ENCODE results near the gene ARHGAP19.
"Not testable (repeated sequence)": the region's sequence is repeated elsewhere in the genome, so short reads cannot be mapped to it uniquely, and the experiment has no call there.

The ARHGAP19 gene

GRCh38 chr10:97273700-97274099 is 18.7 kb downstream of the ARHGAP19 start:
- TF ChIP-seq CTCF (conservative IDR thresholded peaks at IDR 0.05) (no peak), ZFX (IDR thresholded peaks at IDR 0.05) (no peak)
- no peak overlapping the region for H3K27ac ChIP-seq

- TF ChIP-seq ZFX (IDR thresholded peaks at IDR 0.05), result no peak
- no peak for TF ChIP-seq CTCF (conservative IDR thresholded peaks at IDR 0.05)
- H3K27ac ChIP-seq, result no peak overlapping the region
Measured at GRCh38 chr10:97270523-97271154, 21.8 kb downstream of the ARHGAP19 start.

GRCh38 chr10:97267671-97268070 is 24.8 kb downstream of the ARHGAP19 start:
- TF ChIP-seq CTCF (conservative IDR thresholded peaks at IDR 0.05) (no peak), ZFX (IDR thresholded peaks at IDR 0.05) (no peak)
- H3K27ac ChIP-seq, result no peak overlapping the region

GRCh38 chr10:97265095-97265494 is 27.3 kb downstream of the ARHGAP19 start:
- H3K27ac ChIP-seq, result not testable (repeated sequence)

- TF ChIP-seq CTCF (conservative IDR thresholded peaks at IDR 0.05) (no peak), ZFX (IDR thresholded peaks at IDR 0.05) (no peak)
Measured at GRCh38 chr10:97263971-97264370, 28.5 kb downstream of the ARHGAP19 start.

GRCh38 chr10:97261656-97262055 is 30.8 kb downstream of the ARHGAP19 start:
- no peak overlapping the region for H3K27ac ChIP-seq
- TF ChIP-seq CTCF (conservative IDR thresholded peaks at IDR 0.05), result no peak
- no peak for TF ChIP-seq ZFX (IDR thresholded peaks at IDR 0.05)

More at GRCh38 chr10:97263971-97264370, 28.5 kb downstream of the ARHGAP19 start:
- no peak overlapping the region for H3K27ac ChIP-seq

- no peak overlapping the region for H3K27ac ChIP-seq
- TF ChIP-seq CTCF (conservative IDR thresholded peaks at IDR 0.05) (no peak), ZFX (IDR thresholded peaks at IDR 0.05) (no peak)
Measured at GRCh38 chr10:97261183-97261582, 31.3 kb downstream of the ARHGAP19 start.

- H3K27ac ChIP-seq, result no peak overlapping the region
- TF ChIP-seq ZFX (IDR thresholded peaks at IDR 0.05) (no peak), CTCF (conservative IDR thresholded peaks at IDR 0.05) (no peak)
Measured at GRCh38 chr10:97259119-97259518, 33.3 kb downstream of the ARHGAP19 start.
